ENCODE results near the gene POU6F1.

The POU6F1 gene

DNA sequence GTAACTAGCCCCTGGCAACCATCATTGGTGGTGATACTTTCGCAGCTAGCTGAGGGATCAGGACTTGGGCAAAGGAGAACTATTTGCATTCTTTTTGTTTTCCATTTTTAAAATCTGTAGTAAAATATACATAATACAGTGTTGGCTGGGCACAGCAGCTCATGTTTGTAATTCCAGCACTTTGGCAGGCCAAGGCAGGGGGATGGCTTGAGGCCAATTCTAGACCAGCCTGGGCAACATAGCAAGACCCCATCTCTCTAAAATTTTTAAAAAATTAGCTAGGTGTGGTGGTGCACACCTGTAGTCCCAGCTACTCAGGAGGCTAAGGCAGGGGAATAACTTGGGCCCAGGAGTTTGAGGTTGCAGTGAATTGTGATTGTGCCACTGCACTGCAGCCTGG, 64.9 kb downstream of the POU6F1 start:
- TF ChIP-seq, protein P1, sequence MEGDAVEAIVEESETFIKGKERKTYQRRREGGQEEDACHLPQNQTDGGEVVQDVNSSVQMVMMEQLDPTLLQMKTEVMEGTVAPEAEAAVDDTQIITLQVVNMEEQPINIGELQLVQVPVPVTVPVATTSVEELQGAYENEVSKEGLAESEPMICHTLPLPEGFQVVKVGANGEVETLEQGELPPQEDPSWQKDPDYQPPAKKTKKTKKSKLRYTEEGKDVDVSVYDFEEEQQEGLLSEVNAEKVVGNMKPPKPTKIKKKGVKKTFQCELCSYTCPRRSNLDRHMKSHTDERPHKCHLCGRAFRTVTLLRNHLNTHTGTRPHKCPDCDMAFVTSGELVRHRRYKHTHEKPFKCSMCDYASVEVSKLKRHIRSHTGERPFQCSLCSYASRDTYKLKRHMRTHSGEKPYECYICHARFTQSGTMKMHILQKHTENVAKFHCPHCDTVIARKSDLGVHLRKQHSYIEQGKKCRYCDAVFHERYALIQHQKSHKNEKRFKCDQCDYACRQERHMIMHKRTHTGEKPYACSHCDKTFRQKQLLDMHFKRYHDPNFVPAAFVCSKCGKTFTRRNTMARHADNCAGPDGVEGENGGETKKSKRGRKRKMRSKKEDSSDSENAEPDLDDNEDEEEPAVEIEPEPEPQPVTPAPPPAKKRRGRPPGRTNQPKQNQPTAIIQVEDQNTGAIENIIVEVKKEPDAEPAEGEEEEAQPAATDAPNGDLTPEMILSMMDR (IDR thresholded peaks at IDR 0.05; ENCODE audit: low read depth, low read length, missing control alignments) = no peak
- no peak overlapping the region for H3K4me3 ChIP-seq (replicated peaks; ENCODE audit: low read depth, low read length)
- no peak for DNase-seq (ENCODE audit: extremely low read depth, low read depth)

DNA sequence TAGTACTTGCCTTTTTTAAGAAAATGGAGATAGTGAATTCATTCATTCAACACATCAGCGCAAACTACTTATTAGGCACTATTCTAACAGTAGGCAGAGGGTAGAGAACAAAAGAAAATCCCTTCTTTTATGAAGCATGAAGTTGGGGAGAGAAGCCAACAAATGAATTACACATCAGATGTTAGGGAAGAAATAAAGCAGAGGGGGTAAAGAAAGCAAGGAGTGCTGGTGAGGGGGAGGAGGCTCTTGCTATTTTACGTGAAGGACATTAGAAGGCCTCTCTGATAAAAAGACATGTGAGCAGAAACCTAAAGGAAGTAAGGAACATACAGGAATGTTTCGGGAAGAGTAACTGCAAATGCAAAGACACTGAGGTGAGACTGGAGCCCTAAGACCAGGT, 67.1 kb downstream of the POU6F1 start:
- TF ChIP-seq, protein P1 (IDR thresholded peaks at IDR 0.05; ENCODE audit: low read depth, low read length, missing control alignments) = no peak
- DNase-seq (ENCODE audit: extremely low read depth, low read depth) = no peak
- no peak overlapping the region for H3K4me3 ChIP-seq (replicated peaks; ENCODE audit: low read depth, low read length)

DNA sequence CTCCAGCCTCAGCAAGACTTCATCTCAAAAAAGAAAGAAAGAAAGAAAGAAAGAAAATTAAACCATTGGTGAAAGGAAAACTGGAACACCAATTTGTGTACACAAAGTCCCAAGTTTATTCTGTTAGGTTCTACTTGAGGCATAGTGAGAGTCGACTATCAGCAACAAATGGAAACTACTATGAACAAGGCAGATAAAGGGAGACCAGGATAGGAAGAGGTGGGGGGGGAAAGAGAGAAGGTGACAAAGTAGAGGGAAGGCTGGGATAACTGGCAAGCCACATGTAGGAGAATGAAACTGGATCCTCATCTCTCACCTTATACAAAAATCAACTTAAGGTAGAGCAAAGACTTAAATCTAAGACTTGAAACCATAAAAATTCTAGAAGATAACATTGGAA, 70.6 kb downstream of the POU6F1 start:
- TF ChIP-seq, protein P1 (IDR thresholded peaks at IDR 0.05; ENCODE audit: low read depth, low read length, missing control alignments) = no peak
- no peak for DNase-seq (ENCODE audit: extremely low read depth, low read depth)
- H3K4me3 ChIP-seq (replicated peaks; ENCODE audit: low read depth, low read length) = no peak overlapping the region

DNA sequence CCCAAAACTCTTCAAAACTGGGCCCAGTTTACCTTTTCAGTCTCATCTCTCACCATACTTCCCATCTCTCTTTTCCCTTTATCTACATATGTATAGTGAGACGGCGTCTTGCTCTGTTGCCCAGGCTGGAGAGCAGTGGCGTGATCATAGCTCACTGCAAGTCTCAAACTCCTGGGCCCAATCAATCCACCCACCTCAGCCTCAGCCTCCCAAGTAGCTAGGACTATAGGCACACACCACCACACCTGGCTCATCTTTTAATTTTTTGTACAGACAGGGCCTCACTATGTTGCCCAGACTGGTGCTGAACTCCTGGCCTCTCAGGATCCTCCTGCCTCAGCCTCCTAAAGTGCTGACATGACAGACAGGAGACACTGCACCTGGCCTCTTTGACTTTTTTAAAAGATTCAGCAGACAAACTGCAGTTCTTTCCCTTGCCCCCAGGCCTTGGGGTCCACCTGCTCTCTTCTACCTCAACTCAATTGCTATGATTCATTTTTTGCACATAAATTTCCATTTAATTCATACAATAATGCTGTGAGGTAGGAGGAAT, 78.5 kb downstream of the POU6F1 start:
- no peak overlapping the region for H3K4me3 ChIP-seq (replicated peaks; ENCODE audit: low read depth, low read length)
- DNase-seq (ENCODE audit: extremely low read depth, low read depth) = no peak
- TF ChIP-seq, protein P1 (IDR thresholded peaks at IDR 0.05; ENCODE audit: low read depth, low read length, missing control alignments) = no peak

Measured in HFF-Myc (cell line).